ENCODE data around the gene ZNF831.

DNA sequence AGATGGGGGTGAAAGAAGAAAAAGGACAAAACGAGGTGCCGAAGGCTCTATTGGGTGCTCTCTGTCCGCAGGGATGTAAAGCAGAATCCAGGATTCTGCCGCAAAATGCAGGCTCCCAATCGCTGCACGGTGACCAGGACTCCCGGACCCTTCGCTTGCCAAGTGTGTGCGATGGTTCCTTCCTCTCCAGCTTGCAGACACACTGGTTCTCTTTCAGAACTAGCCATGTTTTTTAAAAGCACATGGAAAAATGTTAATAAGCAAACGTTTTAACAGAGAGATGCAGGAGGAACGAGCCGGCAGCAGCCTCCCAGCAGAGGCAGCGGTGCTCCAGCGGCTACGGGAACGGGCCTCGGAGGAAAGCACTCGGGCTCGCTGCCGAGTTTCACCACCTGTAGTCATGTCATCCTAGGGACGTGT is 59.6 kb downstream of the ZNF831 start:
- TF ChIP-seq CTCF (IDR thresholded peaks at IDR 0.05; ENCODE audit: insufficient read depth, low read length) (no peak), POLR2AphosphoS5 (IDR thresholded peaks at IDR 0.05; ENCODE audit: low read depth) (no peak)
- TF ChIP-seq, protein P1, sequence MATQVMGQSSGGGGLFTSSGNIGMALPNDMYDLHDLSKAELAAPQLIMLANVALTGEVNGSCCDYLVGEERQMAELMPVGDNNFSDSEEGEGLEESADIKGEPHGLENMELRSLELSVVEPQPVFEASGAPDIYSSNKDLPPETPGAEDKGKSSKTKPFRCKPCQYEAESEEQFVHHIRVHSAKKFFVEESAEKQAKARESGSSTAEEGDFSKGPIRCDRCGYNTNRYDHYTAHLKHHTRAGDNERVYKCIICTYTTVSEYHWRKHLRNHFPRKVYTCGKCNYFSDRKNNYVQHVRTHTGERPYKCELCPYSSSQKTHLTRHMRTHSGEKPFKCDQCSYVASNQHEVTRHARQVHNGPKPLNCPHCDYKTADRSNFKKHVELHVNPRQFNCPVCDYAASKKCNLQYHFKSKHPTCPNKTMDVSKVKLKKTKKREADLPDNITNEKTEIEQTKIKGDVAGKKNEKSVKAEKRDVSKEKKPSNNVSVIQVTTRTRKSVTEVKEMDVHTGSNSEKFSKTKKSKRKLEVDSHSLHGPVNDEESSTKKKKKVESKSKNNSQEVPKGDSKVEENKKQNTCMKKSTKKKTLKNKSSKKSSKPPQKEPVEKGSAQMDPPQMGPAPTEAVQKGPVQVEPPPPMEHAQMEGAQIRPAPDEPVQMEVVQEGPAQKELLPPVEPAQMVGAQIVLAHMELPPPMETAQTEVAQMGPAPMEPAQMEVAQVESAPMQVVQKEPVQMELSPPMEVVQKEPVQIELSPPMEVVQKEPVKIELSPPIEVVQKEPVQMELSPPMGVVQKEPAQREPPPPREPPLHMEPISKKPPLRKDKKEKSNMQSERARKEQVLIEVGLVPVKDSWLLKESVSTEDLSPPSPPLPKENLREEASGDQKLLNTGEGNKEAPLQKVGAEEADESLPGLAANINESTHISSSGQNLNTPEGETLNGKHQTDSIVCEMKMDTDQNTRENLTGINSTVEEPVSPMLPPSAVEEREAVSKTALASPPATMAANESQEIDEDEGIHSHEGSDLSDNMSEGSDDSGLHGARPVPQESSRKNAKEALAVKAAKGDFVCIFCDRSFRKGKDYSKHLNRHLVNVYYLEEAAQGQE (IDR thresholded peaks at IDR 0.05; ENCODE audit: insufficient replicate concordance, low read depth): no peak

All from HL-60 (cell line).